AG10803 (cell line): Measurements from ENCODE around the gene MAN1C1.

ENCODE experiments used
- DNase-seq: peaks from one replicate; pipeline ENCODE4 v3.0.0; 2010; ENCODE audit warnings: low read depth
- H3K4me3 ChIP-seq: 2 replicates; pipeline ENCODE4 v1.5.1; 2011; ENCODE audit warnings: mild to moderate bottlenecking, low read length, control low read depth
- CTCF ChIP-seq: conservative IDR thresholded peaks from 2 replicates; pipeline ENCODE4 v1.5.1; 2011; ENCODE audit warnings: mild to moderate bottlenecking, low read length, control low read depth, inconsistent platforms

The MAN1C1 gene

GRCh38 chr1:25711555-25712298, 95.1 kb downstream of the MAN1C1 start:
- no peak for TF ChIP-seq CTCF

DNA sequence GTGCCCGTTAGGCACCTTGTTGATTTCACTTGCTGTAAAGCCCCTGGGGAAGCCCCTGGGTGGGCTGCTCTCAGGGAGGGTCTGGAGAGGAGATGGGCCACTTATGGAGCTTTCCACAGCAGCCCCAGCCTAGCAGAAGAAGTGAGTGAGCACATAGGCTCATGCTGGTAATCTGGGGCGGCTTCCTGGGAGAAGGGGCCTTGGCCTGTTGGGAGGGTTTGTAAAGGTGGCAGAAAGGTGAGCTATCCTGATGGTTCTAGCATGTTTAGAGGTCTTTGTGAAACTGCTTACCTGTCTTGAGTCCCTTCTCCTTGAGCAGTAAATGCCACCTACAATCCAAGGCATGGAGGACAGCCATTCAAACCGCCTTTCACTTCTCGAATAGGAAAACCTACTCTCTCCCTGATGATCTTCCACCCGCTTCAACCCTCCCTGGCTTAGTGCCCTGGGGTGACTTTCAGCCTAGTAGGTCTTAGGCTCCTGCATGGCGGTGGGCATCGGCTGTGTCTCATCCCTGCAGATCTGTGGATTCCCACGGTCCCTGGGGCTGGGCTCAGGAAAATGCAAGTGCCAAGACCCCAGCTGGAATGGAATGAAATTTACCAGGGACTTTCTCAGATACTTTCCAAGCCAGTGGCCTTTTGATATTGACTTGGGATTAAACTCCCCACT, 95.8 kb downstream of the MAN1C1 start:
- no peak overlapping the region for H3K4me3 ChIP-seq
- TF ChIP-seq CTCF, result no peak
- no peak for DNase-seq

More at GRCh38 chr1:25711555-25712298, 95.1 kb downstream of the MAN1C1 start:
- DNase-seq, result no peak
- H3K4me3 ChIP-seq, result no peak overlapping the region

DNA sequence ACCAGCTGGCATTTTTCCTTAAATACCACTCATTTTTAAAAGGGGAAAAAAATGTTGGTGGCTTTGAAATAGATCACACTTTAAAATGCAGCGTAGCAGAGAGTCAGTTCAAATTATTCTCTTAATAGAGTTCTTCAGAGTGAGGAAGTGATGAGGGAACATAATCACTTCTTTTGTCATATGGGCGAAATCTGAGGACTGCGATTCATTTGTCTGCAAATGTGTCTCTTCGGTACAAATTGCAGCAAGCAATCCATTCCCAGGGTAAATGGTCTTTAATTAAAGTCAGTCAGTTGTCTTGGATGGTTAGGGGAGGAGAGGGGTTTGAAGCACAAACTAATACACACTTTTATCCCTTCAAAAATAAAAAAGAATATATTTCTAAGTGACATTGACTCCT, 97.4 kb downstream of the MAN1C1 start:
- no peak for TF ChIP-seq CTCF
- no peak for DNase-seq
- H3K4me3 ChIP-seq, result no peak overlapping the region

GRCh38 chr1:25714372-25714931, 97.9 kb downstream of the MAN1C1 start:
- no peak for TF ChIP-seq CTCF
- no peak for DNase-seq
- no peak overlapping the region for H3K4me3 ChIP-seq

DNA sequence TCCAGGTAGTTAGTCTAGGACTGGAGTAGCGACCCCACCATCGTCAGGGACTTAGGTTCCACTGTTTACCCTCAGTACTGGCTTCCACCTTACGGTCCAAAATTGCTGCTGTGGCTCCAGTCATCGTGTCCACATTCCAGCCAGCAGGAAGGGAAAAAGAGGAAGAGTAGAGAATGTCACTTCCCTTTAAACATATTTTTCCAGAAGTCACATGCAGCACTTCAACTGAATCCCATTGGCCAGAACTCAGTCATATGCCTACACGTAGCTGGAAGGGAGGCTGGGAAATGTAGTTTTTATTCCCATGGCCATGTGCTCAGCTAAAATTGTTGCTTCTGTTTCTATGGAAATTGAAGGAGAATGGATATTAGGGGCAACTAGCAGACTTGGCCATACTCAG, 99.3 kb downstream of the MAN1C1 start:
- H3K4me3 ChIP-seq, result no peak overlapping the region
- DNase-seq, result no peak
- no peak for TF ChIP-seq CTCF

GRCh38 chr1:25716320-25716719, 99.7 kb downstream of the MAN1C1 start:
- no peak for DNase-seq
- TF ChIP-seq CTCF, result no peak
- no peak overlapping the region for H3K4me3 ChIP-seq

DNA sequence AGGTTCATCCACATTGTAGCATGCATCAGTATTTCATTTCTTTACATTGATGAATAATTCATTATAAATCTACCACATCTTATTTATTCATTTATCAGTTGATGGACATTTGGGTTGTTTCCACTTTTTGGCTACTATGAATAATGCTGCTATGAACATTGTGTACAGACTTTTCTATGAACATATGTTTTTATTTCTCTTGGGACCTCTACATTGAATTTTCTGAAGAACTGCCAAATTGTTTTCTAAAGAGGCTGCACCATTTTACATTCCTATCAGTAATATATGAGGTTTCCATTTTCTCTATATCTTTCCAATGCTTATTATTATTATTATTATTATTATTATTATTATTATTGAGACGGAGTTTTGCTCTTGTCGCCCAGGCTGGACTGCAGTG, 102.1 kb downstream of the MAN1C1 start:
- no peak for TF ChIP-seq CTCF
- H3K4me3 ChIP-seq, result no peak overlapping the region
- no peak for DNase-seq
